HFF-Myc (cell line): ENCODE measurements around the gene NPB.
A peak's percentile ranks its signal among the peaks of the same experiment; 100 is the strongest.

Source experiments
- DNase-seq: peaks from one replicate; pipeline ENCODE4 v3.0.0-alpha.2; 2011; ENCODE audit warnings: low read depth; ENCODE audit errors: extremely low read depth
- H3K4me3 ChIP-seq: replicated peaks from 2 replicates; pipeline ENCODE4 v1.5.1; 2011; ENCODE audit warnings: low read depth, mild to moderate bottlenecking, control low read depth, low read length
- CTCF ChIP-seq: IDR thresholded peaks from 2 replicates; pipeline ENCODE4 v1.5.1; 2012; ENCODE audit warnings: mild to moderate bottlenecking, low read depth, low read length, control low read depth; ENCODE audit errors: missing control alignments

NPB gene

GRCh38 chr17:81910840-81911276 lies 8.8 kb downstream of the NPB start:
- H3K4me3 ChIP-seq = peak overlapping the region; percentile 70
- no peak for TF ChIP-seq CTCF
- no peak for DNase-seq

GRCh38 chr17:81911277-81911961 lies 9.4 kb downstream of the NPB start, which contains the start of gene PCYT2:
PCYT2 (minus strand) TSS chr17:81911399; CDS start chr17:81911355, 44 bp downstream.
- no peak for TF ChIP-seq CTCF
- peak within 1 kb of the TSS; percentile 70 for H3K4me3 ChIP-seq
- no peak for DNase-seq

GRCh38 chr17:81911969-81912368 lies 9.9 kb downstream of the NPB start:
- no peak overlapping the region for H3K4me3 ChIP-seq
- no peak for DNase-seq
- no peak for TF ChIP-seq CTCF

- no peak overlapping the region for H3K4me3 ChIP-seq
Observed at GRCh38 chr17:81912441-81913309, 10.6 kb downstream of the NPB start.

GRCh38 chr17:81913394-81914102 lies 11.5 kb downstream of the NPB start:
- DNase-seq = no peak
- TF ChIP-seq CTCF = no peak
- no peak overlapping the region for H3K4me3 ChIP-seq

More at GRCh38 chr17:81912441-81913309, 10.6 kb downstream of the NPB start:
- TF ChIP-seq CTCF = no peak
- no peak for DNase-seq

- no peak for TF ChIP-seq CTCF
- no peak for DNase-seq
- no peak overlapping the region for H3K4me3 ChIP-seq
Observed at GRCh38 chr17:81914103-81914850, 12.2 kb downstream of the NPB start.
